Body of pancreas (tissue), 4 donors: Measurements from ENCODE around the gene TYRO3. TPM values are rescaled to one million over a fixed set of nuclear protein-coding genes. Genes with fewer than 3 reads are reported as not detected.

ENCODE experiments used
- ATAC-seq: fragments of 150-250 bp; one replicate; pipeline ENCODE4 v1.9.1; 2016
- DNase-seq, 4 donors: peaks; one replicate each; pipeline ENCODE4 v3.0.0-alpha.2; 2019
- H3K27ac ChIP-seq, 4 donors: fragments of 200-600 bp; sonication (generic); 1 replicate in 3 of 4; 2 replicates in 1 of 4; pipeline versions ENCODE4 v1.5.1 to v1.6.1; 2016 to 2019; ENCODE audit warnings: mild to moderate bottlenecking in 1 of 4, mixed read lengths in 1 of 4, moderate library complexity in 1 of 4
- H3K27me3 ChIP-seq, 2 donors: fragments of 200-600 bp; sonication (generic); one replicate each; pipeline ENCODE4 v1.6.0; 2016; ENCODE audit warnings: mild to moderate bottlenecking in 1 of 2
- H3K36me3 ChIP-seq, 2 donors: fragments of 200-600 bp; sonication (generic); replicated peaks in 1 of 2; 2 replicates each; pipeline ENCODE4 v1.5.1; 2016; ENCODE audit warnings: low read depth in 2 of 2; ENCODE audit not compliant: insufficient read depth in 1 of 2
- H3K4me1 ChIP-seq: fragments of 200-600 bp; sonication (generic); one replicate; pipeline ENCODE4 v1.6.0; 2016
- H3K4me3 ChIP-seq, 2 donors: fragments of 200-600 bp; sonication (generic); 1 replicate in 1 of 2; 2 replicates in 1 of 2; pipeline ENCODE4 v1.5.1; 2016 to 2019
- H3K9me3 ChIP-seq, 3 donors: fragments of 200-600 bp; sonication (generic); 1 replicate in 2 of 3; 2 replicates in 1 of 3; pipeline ENCODE4 v1.5.1; 2016
- CTCF ChIP-seq, 7 experiments: fragments of 450-650 bp in 4 of 7; fragments of 200-600 bp in 3 of 7; sonication (generic) in 3 of 7; IDR thresholded peaks; one replicate each; pipeline ENCODE4 v1.5.1; 2016 to 2019; ENCODE audit warnings: antibody characterized with exemption in 7 of 7
- POLR2A ChIP-seq, 3 donors: fragments of 450-650 bp; IDR thresholded peaks; one replicate each; pipeline ENCODE4 v1.6.1; 2016; ENCODE audit warnings: antibody characterized with exemption in 3 of 3, mild to moderate bottlenecking in 2 of 3
- WGBS, 2 donors: methylation state at CpG; one replicate each; pipeline ENCODE4 v1.1.5; 2017; 5-methylcytosine and 5-hydroxymethylcytosine counted together
- intact Hi-C: fragments of 100-400 bp; cut with DNase I; formaldehyde crosslinking; loops from one replicate; pipeline ENCODE4 v1.15.1; 2023
- total RNA-seq, 2 donors: library from RNA; depleted of rRNA; stranded (reverse); fragments of >200 nt; gene quantifications; one replicate each; pipeline ENCODE4 v1.1.0, GENCODE V29; 2016

TYRO3 gene
- total RNA-seq, 2 donors from 2014 or later, result 10.9 to 12.5 TPM

- no peaks in the 10 kb centered on the region for H3K4me1 ChIP-seq
- WGBS, 2 donors, result 89 to 91% methylated on average over 5 to 11 of the region's 11 CpGs
These were observed 22.1 kb upstream of the TYRO3 start for GRCh38 chr15:41536866-41537265.

GRCh38 chr15:41543521-41543870, 15.5 kb upstream of the TYRO3 start:
- no peak for DNase-seq
- peak overlapping the region in 3 of 4 donors; percentile 68 to 74 (median 69) for H3K27ac ChIP-seq
- no peaks in the 10 kb centered on the region for H3K9me3 ChIP-seq
- H3K4me1 ChIP-seq, result peaks cover 10% of the 10 kb centered on the region
- H3K27me3 ChIP-seq, result no peaks in the 10 kb centered on the region
- WGBS, 2 donors, result 4 to 5% methylated on average over 8 of the region's 8 CpGs
- TF ChIP-seq POLR2A (IDR thresholded peaks at IDR 0.05), result no peak
- TF ChIP-seq CTCF (IDR thresholded peaks at IDR 0.05), result no peak
- no peaks in the 10 kb centered on the region for H3K36me3 ChIP-seq
- intact Hi-C loops, result no loop called here
- no peak for ATAC-seq
- H3K4me3 ChIP-seq, result peak overlapping the region; percentile 85 to 87

More at GRCh38 chr15:41536866-41537265, 22.1 kb upstream of the TYRO3 start:
- ATAC-seq, result no peak
- TF ChIP-seq POLR2A (IDR thresholded peaks at IDR 0.05) (no peak), CTCF (IDR thresholded peaks at IDR 0.05) (no peak)
- Histone ChIP-seq H3K36me3 (peaks cover 0 to 19% of the 10 kb centered on the region in 2 donors), H3K9me3 (no peaks in the 10 kb centered on the region), H3K4me3 (no peak overlapping the region), H3K27me3 (no peaks in the 10 kb centered on the region), H3K27ac (no peak overlapping the region)
- intact Hi-C loops, result no loop called here
- DNase-seq, result no peak

- no peaks in the 10 kb centered on the region for H3K27me3 ChIP-seq
- no peak for ATAC-seq
- H3K9me3 ChIP-seq, result no peaks in the 10 kb centered on the region
- no peak for TF ChIP-seq CTCF (IDR thresholded peaks at IDR 0.05)
- TF ChIP-seq POLR2A (IDR thresholded peaks at IDR 0.05), result no peak
- peak overlapping the region in 1 of 4 donors; percentile 68 for H3K27ac ChIP-seq
- WGBS, 2 donors, result 70 to 72% methylated on average over 12 to 15 of the region's 15 CpGs
- no peak overlapping the region for H3K4me3 ChIP-seq
- H3K36me3 ChIP-seq, result no peaks in the 10 kb centered on the region
- peak; percentile 21 to 39 (median 26) for DNase-seq
- intact Hi-C loops, result no loop called here
- H3K4me1 ChIP-seq, result peaks cover 10% of the 10 kb centered on the region
These were observed 14.4 kb upstream of the TYRO3 start for GRCh38 chr15:41544650-41545015.

- H3K27me3 ChIP-seq, result no peaks in the 10 kb centered on the region
- DNase-seq, result no peak
- 81 to 100% methylated on average over 3 of the region's 3 CpGs for WGBS, 2 donors
- no peak for ATAC-seq
- H3K36me3 ChIP-seq, result no peaks in the 10 kb centered on the region
- intact Hi-C loops, result no loop called here
- H3K27ac ChIP-seq, result no peak overlapping the region
- no peak overlapping the region for H3K4me3 ChIP-seq
- TF ChIP-seq CTCF (IDR thresholded peaks at IDR 0.05) (no peak), POLR2A (IDR thresholded peaks at IDR 0.05) (no peak)
- peaks cover 10% of the 10 kb centered on the region for H3K4me1 ChIP-seq
- no peaks in the 10 kb centered on the region for H3K9me3 ChIP-seq
These were observed 13.8 kb upstream of the TYRO3 start for GRCh38 chr15:41545218-41545617.
